Measurements from ENCODE around the gene CARTPT. TPM values are rescaled to one million over a fixed set of nuclear protein-coding genes. Genes with fewer than 3 reads are reported as not detected.

CARTPT gene
- total RNA-seq, 1 experiment from 2014 or later: not detected

DNA sequence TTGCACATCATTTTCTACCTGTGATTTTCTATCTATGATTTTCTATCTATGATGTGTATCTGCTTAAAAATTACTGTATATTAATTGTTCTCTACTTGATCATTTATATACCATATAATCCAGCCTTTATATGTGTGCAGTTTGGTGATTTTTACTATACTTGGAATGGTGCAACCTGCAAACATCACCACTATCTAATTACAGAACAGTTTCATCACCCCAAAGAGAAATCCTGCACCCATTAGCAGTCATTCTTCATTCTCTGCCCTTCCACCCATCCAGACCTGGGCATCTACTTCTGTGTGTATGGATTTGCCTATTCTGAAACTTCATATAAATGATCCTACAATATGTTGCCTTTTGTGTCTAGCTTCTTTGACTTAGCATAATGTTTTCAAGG, 51.3 kb downstream of the CARTPT start:
- intact Hi-C loops (cut with micrococcal nuclease): no loop called here
- TF ChIP-seq, protein P1, sequence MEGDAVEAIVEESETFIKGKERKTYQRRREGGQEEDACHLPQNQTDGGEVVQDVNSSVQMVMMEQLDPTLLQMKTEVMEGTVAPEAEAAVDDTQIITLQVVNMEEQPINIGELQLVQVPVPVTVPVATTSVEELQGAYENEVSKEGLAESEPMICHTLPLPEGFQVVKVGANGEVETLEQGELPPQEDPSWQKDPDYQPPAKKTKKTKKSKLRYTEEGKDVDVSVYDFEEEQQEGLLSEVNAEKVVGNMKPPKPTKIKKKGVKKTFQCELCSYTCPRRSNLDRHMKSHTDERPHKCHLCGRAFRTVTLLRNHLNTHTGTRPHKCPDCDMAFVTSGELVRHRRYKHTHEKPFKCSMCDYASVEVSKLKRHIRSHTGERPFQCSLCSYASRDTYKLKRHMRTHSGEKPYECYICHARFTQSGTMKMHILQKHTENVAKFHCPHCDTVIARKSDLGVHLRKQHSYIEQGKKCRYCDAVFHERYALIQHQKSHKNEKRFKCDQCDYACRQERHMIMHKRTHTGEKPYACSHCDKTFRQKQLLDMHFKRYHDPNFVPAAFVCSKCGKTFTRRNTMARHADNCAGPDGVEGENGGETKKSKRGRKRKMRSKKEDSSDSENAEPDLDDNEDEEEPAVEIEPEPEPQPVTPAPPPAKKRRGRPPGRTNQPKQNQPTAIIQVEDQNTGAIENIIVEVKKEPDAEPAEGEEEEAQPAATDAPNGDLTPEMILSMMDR (IDR thresholded peaks at IDR 0.05; ENCODE audit: unreplicated experiment): no peak
- ChIA-PET POLR2A (interaction anchor here (0.6 kb wide), 1 partner anchor 31 kb away, joined by 4 read pairs; no protein-coding TSS in a partner anchor), CTCF (interaction anchor here (1.0 kb wide), 1 partner anchor 13 kb away, joined by 3 read pairs; no protein-coding TSS in a partner anchor)
- no peak overlapping the region for H3K4me3 Mint-ChIP-seq (ENCODE audit: unreplicated experiment)
- DNase-seq (ENCODE audit: unreplicated experiment): no peak
- H3K4me1 Mint-ChIP-seq (ENCODE audit: insufficient read depth, unreplicated experiment): peaks cover 10% of the 10 kb centered on the region
- no peaks in the 10 kb centered on the region for H3K36me3 Mint-ChIP-seq (ENCODE audit: insufficient read depth, unreplicated experiment)
- no TSS peak for BruUV-seq (replicated peaks)
- no peak overlapping the region for H3K27ac Mint-ChIP-seq (ENCODE audit: low read depth, unreplicated experiment)
- H3K9me3 Mint-ChIP-seq (ENCODE audit: unreplicated experiment): peaks cover 7% of the 10 kb centered on the region
- peaks cover 47% of the 10 kb centered on the region for H3K27me3 Mint-ChIP-seq (ENCODE audit: insufficient read depth, unreplicated experiment)

Other genes with a start within 250 kb of the CARTPT start
- gene MCCC2, start 131.9 kb upstream of the CARTPT start, total RNA-seq (2022): 33.8 and 51.1 TPM in 2 replicates

All from MCF 10A (cell line).